HEK293T (cell line): ENCODE data around the gene FOXD4L6.
"Not testable (repeated sequence)": the region's sequence is repeated elsewhere in the genome, so short reads cannot be mapped to it uniquely, and the experiment has no call there.

Experiments used
- CTCF ChIA-PET: fragments of 350-600 bp; formaldehyde crosslinking; extraction: SDS; loops from one replicate; lab custom pipeline; 2021; ENCODE audit warnings: antibody characterized with exemption, inconsistent platforms; lab: Yijun Ruan, JAX
- POLR2A ChIA-PET: fragments of 350-600 bp; formaldehyde crosslinking; extraction: SDS; loops from one replicate; lab custom pipeline; 2020; ENCODE audit warnings: antibody characterized with exemption, inconsistent platforms; lab: Yijun Ruan, JAX
- DNase-seq: peaks from one replicate; pipeline ENCODE4 v3.0.0; 2012; ENCODE audit warnings: mixed read lengths; ENCODE audit errors: extremely low spot score

Gene FOXD4L6

DNA sequence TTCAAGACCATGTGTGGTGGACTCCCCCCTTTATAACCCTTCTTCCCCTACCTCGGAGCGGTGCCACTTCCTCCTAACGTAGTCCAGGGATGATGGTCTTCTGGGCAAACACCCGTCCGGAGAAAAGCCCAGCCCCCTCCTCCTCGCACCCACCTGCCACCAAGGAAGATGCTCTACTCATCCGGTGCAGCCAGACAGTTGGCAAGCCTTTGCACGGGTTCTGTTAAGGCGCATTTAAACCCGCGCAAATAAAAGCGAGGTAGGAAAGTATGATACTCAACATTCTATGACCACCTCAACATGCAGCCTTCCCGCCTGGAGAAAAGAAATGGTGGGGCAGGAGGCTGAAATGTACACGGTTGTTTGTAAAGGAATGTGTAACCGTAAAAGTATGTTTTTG lies at the start of gene FOXD4L6:
FOXD4L6 (minus strand) TSS at position 101 of the 400 bp plus-strand sequence. CDS start 298 bp downstream, outside the sequence.
- POLR2A ChIA-PET, DNase-seq, CTCF ChIA-PET: not testable (repeated sequence)

DNA sequence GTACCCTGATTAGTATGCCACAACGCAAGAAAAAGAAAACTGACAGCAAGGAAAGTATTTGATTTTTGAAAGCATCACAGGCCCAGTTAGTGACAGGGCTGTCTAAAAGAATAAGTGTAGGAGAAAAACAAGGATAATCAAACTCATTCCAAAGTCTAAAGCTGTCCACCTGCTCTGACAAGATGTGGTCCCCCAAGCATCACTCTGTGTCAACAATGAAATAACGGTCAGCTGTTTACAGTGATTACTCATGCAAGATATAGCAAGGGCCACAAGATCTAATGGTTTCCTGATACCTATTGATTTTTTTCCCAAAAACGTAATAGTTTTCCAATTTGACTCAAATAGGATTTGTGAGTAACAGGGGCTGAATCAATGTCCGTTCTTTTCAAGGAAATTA lies 46.5 kb upstream of the FOXD4L6 start:
- CTCF ChIA-PET, POLR2A ChIA-PET, DNase-seq: not testable (repeated sequence)

DNA sequence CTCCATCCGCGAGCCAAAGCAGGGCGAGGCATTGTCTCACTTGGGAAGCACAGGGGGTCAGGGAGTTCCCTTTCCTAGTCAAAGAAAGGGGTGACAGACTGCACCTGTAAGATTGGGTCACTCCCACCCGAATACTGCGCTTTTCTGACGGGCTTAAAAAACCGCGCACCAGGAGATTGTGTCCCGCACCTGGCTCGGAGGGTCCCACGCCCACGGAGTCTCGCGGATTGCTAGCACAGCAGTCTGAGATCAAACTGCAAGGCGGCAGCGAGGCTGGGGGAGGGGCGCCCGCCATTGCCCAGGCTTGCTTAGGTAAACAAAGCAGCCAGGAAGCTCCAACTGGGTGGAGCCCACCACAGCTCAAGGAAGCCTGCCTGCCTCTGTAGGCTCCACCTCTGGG lies 21.6 kb upstream of the FOXD4L6 start:
- POLR2A ChIA-PET, DNase-seq, CTCF ChIA-PET: not testable (repeated sequence)

DNA sequence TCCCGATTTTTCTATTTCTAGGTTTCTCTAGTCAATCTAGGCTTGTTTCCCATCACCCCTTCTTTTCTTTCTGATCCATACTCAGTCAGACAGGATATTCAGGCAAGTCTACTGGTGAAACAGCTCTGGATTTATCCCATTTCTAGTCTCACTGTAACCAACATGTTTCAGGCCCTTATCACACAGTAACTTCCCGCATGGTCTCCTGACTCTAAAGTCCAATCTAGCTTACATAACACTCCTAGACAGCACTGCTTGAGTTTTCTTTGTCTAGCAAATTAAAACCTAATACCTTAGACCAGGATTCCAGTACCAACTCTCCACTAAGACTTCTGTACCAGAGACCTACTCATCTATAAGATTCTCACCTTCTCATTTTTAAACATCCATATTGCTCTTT lies 13.4 kb upstream of the FOXD4L6 start:
- CTCF ChIA-PET, DNase-seq, POLR2A ChIA-PET: not testable (repeated sequence)

DNA sequence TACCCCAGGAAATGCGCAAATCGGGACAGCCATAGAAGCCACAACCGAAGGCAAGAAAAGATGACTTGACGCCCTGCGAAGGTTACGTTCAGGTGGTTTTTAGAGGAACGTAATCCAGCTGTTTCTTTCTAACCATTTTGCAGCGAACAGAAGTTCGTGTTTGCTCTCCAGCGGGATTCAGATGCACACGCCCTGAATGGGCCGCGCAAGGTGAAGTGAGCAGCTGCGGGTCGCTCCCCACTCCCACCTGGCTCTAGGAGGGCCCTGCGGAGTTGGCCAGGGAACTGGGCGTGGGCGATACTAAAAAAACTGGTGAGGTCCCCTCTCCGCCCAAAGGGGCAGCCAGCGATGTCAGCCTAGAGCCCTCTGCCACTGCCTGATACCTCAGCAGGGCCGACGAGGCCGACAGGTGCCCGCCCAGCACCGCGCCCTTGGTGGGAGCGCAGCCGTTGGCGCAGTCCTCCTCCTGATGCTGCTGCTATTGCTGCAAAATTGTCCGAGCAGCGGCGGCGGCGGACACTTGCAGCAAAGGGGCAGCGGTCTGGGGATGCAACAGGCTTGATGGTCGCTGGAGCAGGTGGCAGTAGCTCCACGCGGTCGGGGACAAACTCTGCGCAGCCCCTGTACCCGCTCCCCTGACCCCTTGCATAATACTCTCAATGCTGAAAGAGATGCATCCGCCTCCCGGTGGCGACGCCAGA lies 1.6 kb downstream of the FOXD4L6 start:
- DNase-seq, POLR2A ChIA-PET, CTCF ChIA-PET: not testable (repeated sequence)

DNA sequence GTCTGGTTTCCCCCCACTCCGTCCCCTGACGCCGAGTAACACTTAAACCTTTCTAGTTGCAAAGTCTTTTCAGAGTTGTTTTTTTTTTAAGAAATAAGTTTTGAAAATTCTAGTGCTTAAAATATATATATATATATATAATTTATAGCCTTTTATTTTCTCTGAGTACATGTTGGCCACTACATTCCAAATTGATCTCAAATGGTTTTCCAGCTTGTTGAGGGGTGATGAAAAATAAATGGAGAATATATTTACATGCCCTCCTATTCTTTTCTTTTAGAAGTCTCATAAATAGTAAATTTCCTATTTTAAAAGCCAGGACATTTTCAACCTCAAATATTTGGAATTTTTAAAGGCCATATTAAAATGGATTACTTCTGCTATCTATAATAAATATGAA lies 2.5 kb downstream of the FOXD4L6 start:
- DNase-seq, CTCF ChIA-PET, POLR2A ChIA-PET: not testable (repeated sequence)

DNA sequence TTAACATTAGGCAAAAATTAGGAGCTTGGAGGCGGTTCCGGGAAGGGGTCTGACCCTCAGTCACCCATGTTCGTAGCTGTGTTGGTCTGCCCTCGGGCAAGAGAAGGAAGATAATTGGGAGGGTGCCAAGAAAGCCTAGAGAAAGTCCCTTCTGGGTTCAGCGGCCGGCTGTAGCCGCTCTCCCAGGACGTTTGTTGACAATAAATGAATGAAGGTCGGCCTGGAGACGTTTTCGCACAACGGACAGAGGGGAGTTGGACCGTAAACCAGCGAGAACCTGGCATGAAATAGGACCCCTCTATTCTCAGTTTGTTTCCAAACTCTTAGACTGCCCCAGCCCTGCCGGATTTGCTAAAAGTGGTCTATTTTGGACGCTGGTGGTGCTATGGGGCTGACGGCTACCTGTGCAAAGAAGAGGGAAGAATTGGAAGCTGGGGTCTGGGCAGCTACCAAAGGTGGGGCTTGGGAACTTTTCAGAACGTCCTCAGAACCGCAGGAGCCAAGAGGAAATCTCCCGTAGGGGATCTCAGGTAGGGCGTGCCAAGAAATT lies 3.3 kb downstream of the FOXD4L6 start:
- POLR2A ChIA-PET, CTCF ChIA-PET, DNase-seq: not testable (repeated sequence)

DNA sequence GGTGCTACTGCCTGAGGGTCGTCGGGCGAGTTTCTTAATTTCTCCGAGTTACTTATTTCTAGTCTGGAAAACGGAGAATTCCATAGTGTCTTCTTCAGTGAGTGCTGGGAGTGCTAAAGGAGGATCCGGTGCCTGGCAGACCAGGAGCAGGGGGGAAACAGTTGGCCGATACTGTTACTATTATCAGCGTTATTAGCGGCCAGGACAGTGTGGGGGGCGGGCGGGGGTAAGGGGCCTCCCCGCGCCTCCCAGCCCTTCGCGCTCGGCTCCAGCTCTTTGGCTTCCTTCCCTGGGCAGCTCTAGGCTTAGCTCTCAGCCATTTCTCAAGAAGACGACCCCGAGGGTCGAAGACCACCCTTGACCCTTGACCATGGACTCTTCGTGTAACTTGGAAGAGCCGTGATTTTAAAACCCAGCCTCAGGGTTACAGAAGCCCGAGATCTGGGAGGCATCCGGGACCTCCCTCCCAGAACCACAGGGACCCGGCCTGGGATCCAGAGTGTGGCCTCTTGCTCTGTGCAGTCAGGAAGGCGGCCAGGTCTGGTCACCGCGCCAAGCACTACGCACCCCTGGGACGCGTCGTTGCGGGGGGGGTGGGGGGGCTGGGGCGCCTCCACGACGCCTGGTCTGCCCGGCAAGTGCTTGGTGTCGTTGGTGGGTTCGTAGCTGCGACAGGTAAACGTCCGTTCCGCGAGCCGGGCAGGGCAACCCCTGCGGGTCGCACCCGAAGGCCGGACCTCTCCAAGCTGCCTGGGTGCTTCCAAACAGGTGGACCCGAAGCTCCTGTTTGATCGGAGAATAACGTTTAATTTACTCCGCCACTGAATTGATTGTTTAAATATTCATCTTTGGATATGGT lies 4.0 kb downstream of the FOXD4L6 start:
- POLR2A ChIA-PET, CTCF ChIA-PET: not testable (repeated sequence)

DNA sequence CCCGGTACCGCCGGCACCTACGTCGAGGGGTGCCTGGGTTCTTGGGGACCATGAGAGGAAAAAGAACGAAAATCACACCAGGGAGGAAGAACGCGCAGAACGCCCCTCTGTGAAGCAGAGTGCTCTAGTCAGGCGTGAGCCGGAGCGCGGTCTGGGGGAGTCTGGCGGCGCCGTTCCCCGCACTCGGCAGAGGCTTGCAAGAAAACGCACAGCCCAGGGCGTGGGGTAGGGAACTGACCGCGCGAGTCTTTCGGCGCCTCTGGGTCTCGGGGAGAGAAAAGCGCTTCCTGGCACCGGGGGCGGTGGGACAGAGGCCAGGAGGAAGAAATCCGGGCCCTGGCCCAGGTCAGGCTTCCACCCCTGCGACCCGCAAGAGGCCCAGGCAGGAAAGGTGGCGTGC lies 4.7 kb downstream of the FOXD4L6 start:
- DNase-seq, CTCF ChIA-PET, POLR2A ChIA-PET: not testable (repeated sequence)

More for the DNA sequence above, 4.0 kb downstream of the FOXD4L6 start:
- DNase-seq, result not testable (repeated sequence)

DNA sequence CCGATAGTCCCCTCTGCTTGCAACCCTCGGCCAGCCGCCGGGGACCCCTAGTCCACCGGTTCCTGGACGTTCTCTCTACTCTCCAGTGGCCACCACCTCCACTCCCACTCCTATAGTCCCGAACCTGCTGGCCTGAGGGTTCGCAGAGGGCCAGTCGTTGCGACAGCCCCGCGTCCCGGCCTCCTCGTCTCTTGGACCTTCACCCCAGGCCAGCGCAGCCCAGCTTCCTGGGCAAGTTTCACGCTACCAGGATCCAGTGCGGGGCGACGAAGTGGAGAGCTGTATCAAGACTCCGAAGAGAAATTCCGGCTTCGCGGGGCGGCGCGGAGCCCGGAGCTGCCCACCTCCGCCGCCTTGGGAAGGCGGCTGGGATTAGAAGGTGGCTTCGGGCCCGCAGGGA lies 5.1 kb downstream of the FOXD4L6 start:
- CTCF ChIA-PET, DNase-seq, POLR2A ChIA-PET: not testable (repeated sequence)

DNA sequence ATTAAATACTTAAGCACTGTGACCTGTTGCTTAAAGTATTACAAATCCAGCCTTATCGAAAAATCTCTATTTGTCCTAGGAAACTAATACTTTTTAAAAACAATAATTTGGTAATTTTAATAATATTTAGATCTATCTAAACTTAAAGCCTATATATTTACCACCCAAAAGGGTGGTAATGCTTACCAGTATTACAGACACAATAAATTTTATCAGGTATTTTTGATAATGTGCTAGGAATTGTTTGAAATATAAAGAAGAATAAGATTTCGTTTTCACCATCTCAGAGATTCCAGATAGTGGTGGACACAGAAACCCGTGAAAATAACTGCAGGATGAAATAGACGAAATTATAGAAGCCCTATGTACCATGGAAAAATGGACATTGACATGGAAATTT lies 7.8 kb downstream of the FOXD4L6 start:
- POLR2A ChIA-PET, DNase-seq, CTCF ChIA-PET: not testable (repeated sequence)

DNA sequence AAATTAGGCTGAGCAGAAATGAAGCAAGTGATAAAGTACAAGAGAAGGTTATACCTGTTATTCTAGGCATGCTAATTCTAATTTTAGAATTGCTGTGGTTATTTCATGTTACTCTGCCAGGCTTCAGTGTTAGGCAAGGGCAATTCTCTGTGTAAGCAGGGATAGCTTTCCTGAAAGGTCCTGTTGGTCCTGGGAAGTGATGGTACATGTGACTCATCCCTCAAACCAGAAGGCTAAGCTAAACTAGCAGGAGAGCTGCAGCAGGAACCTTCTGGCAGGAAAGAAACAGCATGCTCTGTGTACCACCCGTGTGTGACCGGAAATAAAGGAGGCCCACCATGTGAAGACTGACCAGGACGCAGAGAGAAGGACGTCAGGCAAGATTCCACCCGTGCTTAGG lies 8.8 kb downstream of the FOXD4L6 start:
- DNase-seq, POLR2A ChIA-PET, CTCF ChIA-PET: not testable (repeated sequence)

DNA sequence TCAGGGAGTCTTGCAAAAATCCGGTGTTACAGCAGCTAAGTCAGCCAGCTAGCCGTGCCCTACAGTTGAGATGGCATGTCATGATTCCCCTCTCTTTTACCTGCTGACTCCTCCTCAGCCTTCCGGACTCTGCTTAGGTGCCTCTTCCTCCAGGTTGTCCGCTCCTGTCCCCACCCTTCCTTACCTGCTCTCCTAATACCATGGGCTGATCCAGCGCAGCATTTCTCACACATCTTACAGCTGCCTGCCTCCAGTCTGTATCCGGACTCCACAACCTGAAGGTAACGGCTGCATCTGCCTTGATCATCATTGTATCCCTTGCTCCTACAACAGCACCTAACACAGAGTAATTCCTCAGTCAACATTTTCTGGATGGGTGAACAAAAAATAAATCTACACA lies 9.2 kb downstream of the FOXD4L6 start:
- DNase-seq, CTCF ChIA-PET, POLR2A ChIA-PET: not testable (repeated sequence)

DNA sequence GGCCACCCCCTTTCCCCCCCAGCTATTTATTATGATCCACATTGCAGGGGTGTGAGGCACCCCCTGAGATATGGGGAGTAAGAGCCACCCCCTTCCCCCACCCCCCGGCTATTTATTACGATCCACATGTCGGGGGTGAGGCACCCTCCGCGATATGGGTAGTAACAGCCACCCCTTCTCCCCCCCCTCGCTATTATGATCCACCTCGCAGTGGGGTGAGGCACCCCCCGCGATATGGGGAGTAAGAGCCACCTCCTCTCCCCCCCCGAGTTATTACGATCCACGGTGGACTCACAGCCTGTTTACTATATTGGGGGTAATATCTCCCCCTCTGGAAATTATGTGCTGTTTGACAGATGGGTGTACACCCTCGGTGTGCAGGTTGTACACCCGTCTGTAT lies 15.1 kb downstream of the FOXD4L6 start:
- CTCF ChIA-PET, POLR2A ChIA-PET: not testable (repeated sequence)

DNA sequence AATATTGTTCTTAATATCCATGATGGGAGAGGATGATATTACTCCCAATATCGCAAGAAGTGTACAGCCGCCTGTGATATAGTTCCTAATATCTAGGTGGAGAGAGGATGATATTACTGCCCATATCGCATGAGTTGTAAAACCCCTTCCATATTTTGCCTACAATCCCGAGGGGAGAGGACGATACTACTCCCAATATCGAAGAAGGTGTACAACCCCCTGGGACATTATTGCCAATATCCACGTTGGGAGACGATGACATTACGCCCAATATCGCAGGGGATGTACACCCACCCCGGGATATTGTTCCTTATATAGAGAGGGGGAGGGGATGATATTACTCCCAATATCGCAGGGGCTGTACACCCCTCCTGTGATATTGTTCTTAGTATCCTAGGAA lies 17.1 kb downstream of the FOXD4L6 start:
- POLR2A ChIA-PET, CTCF ChIA-PET, DNase-seq: not testable (repeated sequence)

More for the DNA sequence above, 15.1 kb downstream of the FOXD4L6 start:
- DNase-seq, result not testable (repeated sequence)

DNA sequence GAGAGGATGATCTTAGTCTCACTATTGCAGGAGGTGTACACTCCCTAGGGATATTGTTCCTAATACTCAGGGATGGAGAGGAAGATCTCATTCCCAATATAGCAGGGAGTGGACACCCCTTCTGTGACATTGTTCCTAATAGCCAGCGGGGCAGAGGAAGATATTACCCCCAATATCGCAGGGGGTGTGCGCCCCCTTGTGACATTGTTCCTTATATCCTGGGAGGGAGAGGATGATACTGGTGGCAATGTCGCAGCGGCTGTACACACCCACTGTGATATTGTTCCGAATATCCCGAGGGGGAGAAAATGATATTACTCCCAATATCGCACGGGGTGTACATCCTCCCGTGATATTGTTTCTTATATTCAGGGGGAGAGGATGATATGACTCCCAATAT lies 17.6 kb downstream of the FOXD4L6 start:
- DNase-seq, CTCF ChIA-PET, POLR2A ChIA-PET: not testable (repeated sequence)

DNA sequence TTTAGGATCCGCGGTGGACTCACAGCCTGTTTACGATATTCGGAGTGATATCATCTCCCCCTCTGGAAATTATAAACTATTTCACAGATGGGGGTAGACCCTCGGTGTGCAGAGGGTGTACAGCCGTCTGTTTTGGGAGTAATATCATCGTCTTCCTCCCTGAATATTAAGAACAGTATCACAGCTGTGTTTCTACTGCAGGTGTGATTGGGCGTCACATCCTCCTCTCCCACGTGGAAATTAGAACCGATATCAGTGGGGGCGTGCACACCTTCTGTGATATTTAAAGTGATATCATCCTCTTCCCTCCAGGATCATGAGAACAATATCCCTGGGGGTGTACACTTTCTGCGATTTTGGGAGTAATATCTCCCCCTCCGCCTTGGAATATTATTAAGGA lies 19.2 kb downstream of the FOXD4L6 start:
- POLR2A ChIA-PET, CTCF ChIA-PET, DNase-seq: not testable (repeated sequence)

DNA sequence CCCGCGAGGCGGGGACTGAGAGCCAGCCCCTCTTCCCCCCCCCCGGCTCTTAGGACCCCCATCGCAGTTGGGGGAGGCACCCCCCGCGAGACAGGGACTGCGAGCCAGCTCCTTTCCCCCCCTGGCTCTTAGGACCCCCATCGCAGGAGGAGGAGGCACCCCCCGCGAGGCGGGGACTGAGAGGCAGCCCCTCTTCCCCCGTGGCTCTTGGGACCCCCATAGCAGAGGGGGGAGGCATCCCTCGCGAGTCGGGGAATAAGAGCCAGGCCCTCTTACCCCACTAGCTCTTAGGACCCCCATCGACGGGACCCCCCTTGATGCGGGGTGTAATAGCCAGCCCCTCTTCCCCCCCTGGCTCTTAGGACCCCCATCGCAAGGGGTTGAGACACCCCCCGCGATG lies 19.7 kb downstream of the FOXD4L6 start:
- CTCF ChIA-PET, POLR2A ChIA-PET, DNase-seq: not testable (repeated sequence)
